Measurements from ENCODE around the gene FOXK2.

GRCh38 chr17:82605939-82606600 is 86.5 kb downstream of the FOXK2 start:
- no peak for TF ChIP-seq CTCF (IDR thresholded peaks at IDR 0.05 in 4 of 5, conservative IDR thresholded peaks at IDR 0.05 in 1 of 5)
- TF ChIP-seq POLR2A (IDR thresholded peaks at IDR 0.05), result no peak

Measured in gastrocnemius medialis (tissue), 4 donors.